C4-2B (cell line): ENCODE results near the gene EFHC2.

ENCODE experiments used
- CTCF ChIP-seq: fragments of 450-650 bp; conservative IDR thresholded peaks from 2 replicates; pipeline ENCODE4 v1.5.1; 2017; ENCODE audit warnings: mild to moderate bottlenecking
- ZFX ChIP-seq: fragments of 450-650 bp; IDR thresholded peaks from 2 replicates; pipeline ENCODE4 v1.6.1; 2017

DNA sequence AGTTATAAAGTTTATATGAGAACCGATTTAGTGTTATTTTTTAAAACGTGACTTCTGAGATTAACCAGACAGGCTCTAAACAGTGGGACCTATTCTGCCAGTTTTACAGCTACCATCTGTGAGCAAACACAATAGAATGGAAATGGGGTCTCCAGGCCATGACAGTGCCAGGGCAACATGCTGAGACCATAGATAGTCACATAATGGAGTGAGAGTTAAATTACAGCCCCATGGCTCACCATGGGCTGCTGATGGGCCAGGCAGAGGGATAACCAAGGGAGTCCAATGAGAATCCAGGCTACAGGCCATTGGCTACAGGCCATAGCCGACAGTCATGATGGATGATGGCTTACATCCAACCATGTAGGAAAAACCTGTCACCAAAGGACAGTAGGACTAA, 186.7 kb downstream of the EFHC2 start:
- TF ChIP-seq CTCF = no peak
- TF ChIP-seq ZFX = no peak
